LNCAP (cell line): Measurements from ENCODE around the gene RAB10.

Experiments used
- CTCF ChIP-seq: fragments of 450-650 bp; IDR thresholded peaks from 2 replicates; pipeline ENCODE4 v1.5.1; 2017; ENCODE audit warnings: mild to moderate bottlenecking

RAB10 gene

DNA sequence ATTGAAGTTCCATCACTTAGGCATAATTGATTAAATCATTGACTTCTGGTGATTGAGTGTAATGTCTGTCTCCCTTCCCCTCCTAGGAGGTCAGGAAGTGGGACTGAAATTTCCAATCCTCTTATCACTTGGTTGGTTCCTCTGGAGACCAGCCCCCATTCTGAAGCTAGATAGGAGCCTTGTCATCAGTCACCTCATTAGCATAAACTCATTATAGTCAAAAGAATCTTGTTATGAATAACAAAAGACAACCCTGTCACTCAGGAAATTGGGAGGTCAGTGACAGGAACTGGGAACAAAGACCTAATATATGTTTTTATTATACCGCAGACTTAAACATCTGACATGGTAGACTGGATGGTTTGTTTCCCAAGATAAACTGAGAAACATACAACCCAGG is 78.3 kb downstream of the RAB10 start:
- TF ChIP-seq CTCF: no peak

DNA sequence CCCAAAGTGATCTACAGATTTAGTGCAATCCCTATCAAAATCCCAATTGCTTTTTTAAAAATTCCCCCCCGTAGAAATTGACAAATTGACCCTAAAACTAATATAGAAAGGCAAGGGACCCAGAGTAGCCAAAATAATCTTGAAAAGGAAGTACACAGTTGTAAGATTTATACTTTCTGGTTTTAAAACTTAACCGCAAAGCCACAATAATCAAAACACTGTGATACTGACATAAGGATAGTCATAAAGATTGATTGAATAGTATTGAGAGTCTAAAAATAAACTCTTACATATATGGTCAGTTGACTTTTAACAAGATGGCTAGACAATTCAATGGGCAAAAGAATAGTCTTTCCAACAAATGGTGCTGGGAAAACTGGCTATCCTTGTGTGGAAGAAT is 80.3 kb downstream of the RAB10 start:
- TF ChIP-seq CTCF: no peak

- TF ChIP-seq CTCF: no peak
Observed at GRCh38 chr2:26118682-26119081, 84.8 kb downstream of the RAB10 start.

GRCh38 chr2:26119521-26119920 is 85.6 kb downstream of the RAB10 start:
- no peak for TF ChIP-seq CTCF

GRCh38 chr2:26122630-26123029 is 88.7 kb downstream of the RAB10 start:
- no peak for TF ChIP-seq CTCF

DNA sequence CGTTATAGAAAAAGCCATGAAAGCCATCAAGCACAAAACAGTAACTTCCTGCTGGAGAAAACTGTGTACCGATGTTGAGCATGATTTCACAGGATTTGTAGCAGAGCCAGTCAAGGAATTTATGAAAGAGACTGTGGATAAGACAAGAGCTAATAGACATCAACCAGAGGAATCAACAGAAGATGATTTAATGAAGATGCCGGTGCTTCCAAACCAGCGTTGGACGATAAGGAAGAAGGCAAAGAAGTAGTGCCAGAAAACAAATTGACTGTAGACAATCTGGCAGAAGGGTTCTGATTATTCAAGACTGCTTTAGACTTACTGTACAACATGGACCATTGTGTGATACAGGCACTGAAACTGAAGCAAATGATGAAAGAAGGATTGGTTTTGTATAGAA is 89.5 kb downstream of the RAB10 start:
- no peak for TF ChIP-seq CTCF

- TF ChIP-seq CTCF: no peak
Observed at GRCh38 chr2:26126074-26126473, 92.2 kb downstream of the RAB10 start.

GRCh38 chr2:26128176-26128575 is 94.3 kb downstream of the RAB10 start:
- TF ChIP-seq CTCF: no peak
